ENCODE measurements around the gene GJB5. TPM values are rescaled to one million over a fixed set of nuclear protein-coding genes. Genes with fewer than 3 reads are reported as not detected.

GJB5 gene
- polyA plus RNA-seq (2013, experiment 1 of 2), result not detected
- polyA plus RNA-seq (2013, experiment 2 of 2), result not detected

DNA sequence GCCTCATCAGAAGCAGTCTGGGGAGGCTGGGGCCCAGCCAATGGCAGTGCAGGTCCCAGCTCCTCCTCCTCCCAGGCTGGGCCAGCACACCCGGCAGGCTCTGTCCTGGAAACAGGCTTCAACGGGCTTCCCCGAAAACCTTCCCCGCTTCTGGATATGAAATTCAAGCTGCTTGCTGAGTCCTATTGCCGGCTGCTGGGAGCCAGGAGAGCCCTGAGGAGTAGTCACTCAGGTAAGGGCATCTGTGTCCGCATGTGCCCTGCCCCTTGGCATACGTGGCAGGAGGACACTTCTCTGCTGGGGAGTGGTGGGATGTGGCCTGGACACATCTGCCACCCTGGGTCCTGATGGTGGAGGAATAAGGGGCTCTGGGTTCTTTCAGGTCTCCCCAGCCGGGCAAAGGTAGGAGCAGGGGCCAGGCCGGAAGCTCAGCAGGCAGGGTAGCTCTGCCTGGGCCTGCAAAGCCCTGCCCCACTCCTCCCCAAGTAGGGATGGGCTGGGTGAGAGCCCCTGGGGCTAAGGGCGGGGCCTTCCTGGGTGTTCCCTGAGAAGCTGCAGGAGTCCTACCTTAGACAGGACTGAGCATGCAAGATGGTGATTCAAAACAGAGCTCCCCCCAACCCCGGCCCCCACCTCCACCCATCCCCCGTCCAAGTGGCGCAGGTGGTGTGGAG, at the start of gene GJB5:
Gene GJB5, plus strand, starts transcription at position 84 of the 674 bp plus-strand sequence. CDS start 2,284 bp downstream, outside the sequence.
- H3K36me3 ChIP-seq (ENCODE audit: control insufficient read depth, insufficient read depth, low read length), result no peaks in the 10 kb centered on the region
- no peaks in the 10 kb centered on the region for H3K9me3 ChIP-seq (ENCODE audit: control insufficient read depth, low read length)
- 89 to 90% methylated on average over 4 to 9 of the region's 13 CpGs for WGBS, 2 experiments (ENCODE audit: insufficient coverage in 2 of 2)
- no peak within 1 kb of the TSS for H3K27ac ChIP-seq (ENCODE audit: low read depth, low read length, severe bottlenecking)
- peaks cover 8% of the 10 kb centered on the region for H3K4me1 ChIP-seq (ENCODE audit: control insufficient read depth, insufficient read depth, low read length, poor library complexity, severe bottlenecking)
- no peak within 1 kb of the TSS for H3K4me3 ChIP-seq (ENCODE audit: extremely low read depth, insufficient read depth, low read length, poor library complexity, severe bottlenecking)

DNA sequence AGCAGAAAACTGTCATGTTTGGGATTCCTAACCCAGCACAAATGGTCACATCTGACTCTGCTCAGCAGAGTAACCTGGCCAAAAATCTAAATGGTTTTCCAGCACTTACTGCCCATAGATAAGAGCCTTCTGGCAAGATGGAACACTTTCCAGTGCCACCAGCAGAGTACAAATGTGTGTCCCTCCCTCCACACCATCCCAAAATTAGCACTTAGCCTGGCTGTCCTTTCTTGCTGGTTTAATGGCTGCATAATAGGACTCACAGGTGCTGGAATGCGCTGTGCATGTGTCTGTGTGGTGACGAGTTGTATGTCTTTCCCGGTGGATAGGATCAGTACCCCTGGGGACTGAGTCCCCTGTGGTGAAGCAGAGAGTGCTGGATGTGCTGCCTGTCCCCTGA, 49.8 kb upstream of the GJB5 start:
- H3K4me3 ChIP-seq (ENCODE audit: extremely low read depth, insufficient read depth, low read length, poor library complexity, severe bottlenecking), result no peak overlapping the region
- no peak overlapping the region for H3K27ac ChIP-seq (ENCODE audit: low read depth, low read length, severe bottlenecking)
- no peaks in the 10 kb centered on the region for H3K4me1 ChIP-seq (ENCODE audit: control insufficient read depth, insufficient read depth, low read length, poor library complexity, severe bottlenecking)
- H3K9me3 ChIP-seq (ENCODE audit: control insufficient read depth, low read length), result no peaks in the 10 kb centered on the region
- 56% methylated on average over 3 of the region's 3 CpGs; no CpG with 5 or more reads in 1 of the 2 experiments for WGBS, 2 experiments (ENCODE audit: insufficient coverage in 2 of 2)
- no peaks in the 10 kb centered on the region for H3K36me3 ChIP-seq (ENCODE audit: control insufficient read depth, insufficient read depth, low read length)

DNA sequence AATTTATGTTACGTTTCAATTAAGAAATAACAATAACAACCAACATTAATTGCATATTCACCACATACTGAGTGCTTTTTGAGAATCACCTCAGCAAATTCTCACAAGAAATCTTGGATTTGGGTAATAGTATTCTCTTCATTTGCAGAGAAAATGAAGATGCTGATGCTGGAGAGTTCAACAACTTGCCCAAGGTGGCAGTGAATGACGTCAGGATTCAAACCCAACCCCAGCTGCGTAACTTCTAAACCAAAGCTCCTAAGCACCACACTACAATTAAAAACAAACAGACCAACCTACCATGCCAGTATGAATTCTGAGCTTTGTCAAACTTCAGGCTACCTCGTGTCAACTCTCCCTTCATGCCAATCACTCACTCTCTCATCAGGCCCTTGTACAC, 46.7 kb upstream of the GJB5 start:
- Histone ChIP-seq H3K27ac (ENCODE audit: low read depth, low read length, severe bottlenecking) (no peak overlapping the region), H3K9me3 (ENCODE audit: control insufficient read depth, low read length) (no peaks in the 10 kb centered on the region), H3K4me3 (ENCODE audit: extremely low read depth, insufficient read depth, low read length, poor library complexity, severe bottlenecking) (no peak overlapping the region), H3K4me1 (ENCODE audit: control insufficient read depth, insufficient read depth, low read length, poor library complexity, severe bottlenecking) (no peaks in the 10 kb centered on the region), H3K36me3 (ENCODE audit: control insufficient read depth, insufficient read depth, low read length) (no peaks in the 10 kb centered on the region)
- 89 to 92% methylated on average over 3 to 4 of the region's 4 CpGs for WGBS, 2 experiments (ENCODE audit: insufficient coverage in 2 of 2)

DNA sequence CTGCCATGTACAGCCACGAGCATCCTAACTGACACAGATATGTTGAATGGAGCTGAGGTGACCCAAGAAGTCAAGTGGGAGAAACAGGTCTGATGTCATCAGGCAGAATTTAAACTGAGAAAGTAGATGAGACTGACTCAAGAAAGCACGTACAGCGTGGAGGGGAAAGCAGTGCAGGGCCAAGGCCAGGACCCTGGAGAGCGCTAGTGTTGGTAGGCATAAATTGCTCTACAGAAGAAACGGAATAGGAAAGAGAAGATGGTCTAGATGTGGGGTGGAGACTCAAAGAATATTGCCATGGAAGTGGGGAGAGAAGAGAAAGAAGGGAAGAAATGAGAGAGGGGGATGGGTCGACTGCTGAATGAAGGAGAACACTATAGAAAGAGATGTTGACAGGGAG, 45.3 kb upstream of the GJB5 start:
- H3K36me3 ChIP-seq (ENCODE audit: control insufficient read depth, insufficient read depth, low read length), result no peaks in the 10 kb centered on the region
- H3K4me3 ChIP-seq (ENCODE audit: extremely low read depth, insufficient read depth, low read length, poor library complexity, severe bottlenecking), result no peak overlapping the region
- no peaks in the 10 kb centered on the region for H3K4me1 ChIP-seq (ENCODE audit: control insufficient read depth, insufficient read depth, low read length, poor library complexity, severe bottlenecking)
- H3K27ac ChIP-seq (ENCODE audit: low read depth, low read length, severe bottlenecking), result no peak overlapping the region
- whole genome bisulfite sequencing, 2 experiments (ENCODE audit: insufficient coverage in 2 of 2), result 41 to 47% methylated on average over 6 of the region's 6 CpGs
- H3K9me3 ChIP-seq (ENCODE audit: control insufficient read depth, low read length), result no peaks in the 10 kb centered on the region

DNA sequence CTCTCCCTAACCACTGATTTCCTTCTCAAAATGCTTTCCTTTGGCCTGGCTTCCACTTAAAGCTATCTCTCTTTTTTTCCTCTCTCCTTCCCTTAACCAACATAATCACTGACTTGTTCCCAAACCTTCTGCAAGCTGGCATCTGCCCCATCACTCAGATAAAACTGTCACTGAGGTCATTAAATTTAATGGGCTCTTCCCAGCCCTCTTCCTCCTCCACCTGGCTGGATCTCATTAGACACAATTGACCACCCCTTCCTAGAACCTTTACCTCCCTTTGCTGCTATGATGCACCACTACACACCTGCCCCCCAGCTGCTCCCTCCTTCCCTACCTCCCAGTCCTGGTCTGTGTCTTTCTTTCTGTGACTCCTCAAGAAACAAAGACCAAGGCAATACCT, 44.0 kb upstream of the GJB5 start:
- no peak overlapping the region for H3K27ac ChIP-seq (ENCODE audit: low read depth, low read length, severe bottlenecking)
- no peak overlapping the region for H3K4me3 ChIP-seq (ENCODE audit: extremely low read depth, insufficient read depth, low read length, poor library complexity, severe bottlenecking)
- no peaks in the 10 kb centered on the region for H3K4me1 ChIP-seq (ENCODE audit: control insufficient read depth, insufficient read depth, low read length, poor library complexity, severe bottlenecking)
- H3K9me3 ChIP-seq (ENCODE audit: control insufficient read depth, low read length), result no peaks in the 10 kb centered on the region
- no peaks in the 10 kb centered on the region for H3K36me3 ChIP-seq (ENCODE audit: control insufficient read depth, insufficient read depth, low read length)

DNA sequence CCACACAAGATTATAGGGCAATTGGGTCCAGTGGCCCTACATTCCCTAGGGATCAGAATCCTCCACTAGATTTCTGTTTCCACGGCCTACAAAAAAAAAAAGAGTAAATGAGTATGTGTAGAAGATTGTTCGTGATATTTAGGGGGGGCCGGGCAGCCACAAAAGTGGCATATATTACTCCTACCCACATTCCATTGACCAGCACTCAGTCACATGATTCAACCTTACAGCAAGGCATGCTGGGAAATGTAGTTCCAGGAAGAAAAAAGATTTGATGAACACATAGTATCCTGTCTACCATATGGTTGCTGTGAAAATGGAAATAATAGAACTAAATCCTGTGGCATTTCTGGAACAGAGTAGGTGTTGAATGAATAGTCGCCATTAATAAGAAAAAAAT, 43.4 kb upstream of the GJB5 start:
- no peak overlapping the region for H3K4me3 ChIP-seq (ENCODE audit: extremely low read depth, insufficient read depth, low read length, poor library complexity, severe bottlenecking)
- no peak overlapping the region for H3K27ac ChIP-seq (ENCODE audit: low read depth, low read length, severe bottlenecking)
- WGBS, 2 experiments (ENCODE audit: insufficient coverage in 2 of 2), result no CpG with 5 or more reads among the region's 4 CpGs
- H3K36me3 ChIP-seq (ENCODE audit: control insufficient read depth, insufficient read depth, low read length), result no peaks in the 10 kb centered on the region
- no peaks in the 10 kb centered on the region for H3K9me3 ChIP-seq (ENCODE audit: control insufficient read depth, low read length)
- no peaks in the 10 kb centered on the region for H3K4me1 ChIP-seq (ENCODE audit: control insufficient read depth, insufficient read depth, low read length, poor library complexity, severe bottlenecking)

DNA sequence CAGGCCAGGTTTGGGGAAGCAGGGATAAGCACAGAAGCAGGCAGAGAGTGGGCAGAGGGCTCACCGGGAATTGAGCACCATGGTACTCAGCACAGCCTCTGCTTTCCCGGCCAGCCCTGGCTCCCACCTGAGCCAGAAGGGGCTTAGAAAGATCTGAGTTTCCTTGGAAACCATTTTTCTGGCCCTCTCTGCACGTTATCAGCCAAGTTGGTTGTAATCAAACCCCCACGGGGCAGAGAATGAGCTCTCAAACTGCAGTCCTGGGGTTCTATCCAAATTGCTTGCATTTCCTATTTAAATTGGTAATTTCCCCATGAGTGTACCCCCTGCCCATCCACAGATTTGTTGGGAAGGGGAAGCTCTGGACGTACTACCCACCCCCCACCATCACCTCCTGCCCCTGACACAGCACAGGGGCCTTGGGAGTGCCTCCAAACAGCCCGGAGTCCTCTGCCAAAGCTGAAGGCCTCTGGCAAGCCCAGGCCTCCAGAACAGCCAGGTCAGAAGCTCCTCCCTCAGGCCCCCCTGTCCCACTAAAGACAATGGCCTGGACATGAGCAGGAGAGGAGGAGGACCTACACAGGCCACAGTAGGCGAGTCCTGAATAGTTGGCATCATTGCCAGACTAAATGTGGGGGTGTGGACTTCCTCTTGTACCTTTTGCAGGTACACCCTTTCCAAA, 42.7 kb upstream of the GJB5 start:
- Histone ChIP-seq H3K36me3 (ENCODE audit: control insufficient read depth, insufficient read depth, low read length) (no peaks in the 10 kb centered on the region), H3K4me3 (ENCODE audit: extremely low read depth, insufficient read depth, low read length, poor library complexity, severe bottlenecking) (no peak overlapping the region), H3K9me3 (ENCODE audit: control insufficient read depth, low read length) (no peaks in the 10 kb centered on the region), H3K27ac (ENCODE audit: low read depth, low read length, severe bottlenecking) (no peak overlapping the region), H3K4me1 (ENCODE audit: control insufficient read depth, insufficient read depth, low read length, poor library complexity, severe bottlenecking) (no peaks in the 10 kb centered on the region)
- 78 to 81% methylated on average over 5 to 7 of the region's 7 CpGs for WGBS, 2 experiments (ENCODE audit: insufficient coverage in 2 of 2)

DNA sequence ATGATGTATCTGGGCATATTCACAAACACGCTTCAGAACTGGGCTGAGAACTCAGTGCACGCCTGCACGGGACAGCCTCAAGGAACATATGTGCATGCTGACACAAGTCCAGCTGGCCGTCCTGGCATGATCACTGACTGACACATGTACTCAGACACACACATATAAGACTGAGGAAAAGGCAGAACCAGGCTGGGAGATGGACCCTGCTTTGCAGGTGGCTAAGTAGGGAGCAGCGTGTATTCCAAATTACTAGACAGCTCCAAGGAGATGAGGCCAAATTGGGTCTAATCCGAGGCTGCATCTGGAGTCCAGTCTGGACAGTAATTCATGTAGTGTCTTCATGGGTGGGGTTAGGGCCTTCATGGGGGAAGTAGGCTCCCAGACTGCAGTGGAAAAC, 41.4 kb upstream of the GJB5 start:
- Histone ChIP-seq H3K9me3 (ENCODE audit: control insufficient read depth, low read length) (no peaks in the 10 kb centered on the region), H3K4me1 (ENCODE audit: control insufficient read depth, insufficient read depth, low read length, poor library complexity, severe bottlenecking) (no peaks in the 10 kb centered on the region), H3K27ac (ENCODE audit: low read depth, low read length, severe bottlenecking) (no peak overlapping the region), H3K4me3 (ENCODE audit: extremely low read depth, insufficient read depth, low read length, poor library complexity, severe bottlenecking) (no peak overlapping the region), H3K36me3 (ENCODE audit: control insufficient read depth, insufficient read depth, low read length) (no peaks in the 10 kb centered on the region)
- 71 to 84% methylated on average over 3 to 5 of the region's 6 CpGs for WGBS, 2 experiments (ENCODE audit: insufficient coverage in 2 of 2)

DNA sequence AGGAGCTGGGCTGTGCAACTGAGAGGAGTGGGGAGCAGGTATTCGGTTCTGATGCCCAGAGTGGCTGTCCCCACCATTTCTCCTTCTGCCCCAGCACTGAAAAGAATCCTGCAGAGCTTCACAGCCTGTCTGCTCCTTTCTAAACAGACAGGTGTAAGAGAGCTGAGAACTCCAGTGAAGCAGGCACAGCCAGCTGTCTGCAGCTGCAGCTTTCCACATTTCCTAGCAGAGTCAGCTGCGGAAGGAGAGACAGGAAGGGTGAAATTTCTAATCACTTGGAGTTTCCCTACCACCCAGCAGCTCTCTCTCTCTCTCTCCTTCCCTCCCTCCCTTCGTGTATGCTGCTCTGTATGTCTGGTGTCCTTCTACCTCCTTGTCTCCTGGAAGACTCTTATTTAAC, 40.5 kb upstream of the GJB5 start:
- 49 to 63% methylated on average over 2 of the region's 3 CpGs for WGBS, 2 experiments (ENCODE audit: insufficient coverage in 2 of 2)

DNA sequence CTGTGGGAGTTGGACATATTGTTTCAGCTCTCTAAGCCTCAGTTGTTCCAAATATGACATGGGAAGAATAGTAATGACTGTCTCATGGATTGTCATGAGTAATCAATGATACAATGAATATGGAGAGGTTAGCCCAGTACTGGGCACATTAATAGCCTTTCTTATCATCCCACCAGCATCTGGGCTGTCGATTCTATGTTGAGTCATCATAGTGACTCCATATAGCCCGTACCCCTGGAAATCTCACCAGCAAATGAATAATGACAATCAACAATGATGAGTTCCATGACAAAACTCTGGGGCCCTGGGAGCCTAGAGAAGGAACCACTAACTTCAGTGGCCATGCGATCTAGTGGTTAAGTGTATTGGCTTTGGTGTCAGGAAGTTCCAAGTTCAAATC, 39.7 kb upstream of the GJB5 start:
- 89 to 93% methylated on average over 1 to 2 of the region's 3 CpGs for WGBS, 2 experiments (ENCODE audit: insufficient coverage in 2 of 2)
- Histone ChIP-seq H3K4me3 (ENCODE audit: extremely low read depth, insufficient read depth, low read length, poor library complexity, severe bottlenecking) (no peak overlapping the region), H3K27ac (ENCODE audit: low read depth, low read length, severe bottlenecking) (no peak overlapping the region), H3K36me3 (ENCODE audit: control insufficient read depth, insufficient read depth, low read length) (no peaks in the 10 kb centered on the region), H3K9me3 (ENCODE audit: control insufficient read depth, low read length) (no peaks in the 10 kb centered on the region), H3K4me1 (ENCODE audit: control insufficient read depth, insufficient read depth, low read length, poor library complexity, severe bottlenecking) (no peaks in the 10 kb centered on the region)

More for the DNA sequence above, 40.5 kb upstream of the GJB5 start:
- Histone ChIP-seq H3K27ac (ENCODE audit: low read depth, low read length, severe bottlenecking) (no peak overlapping the region), H3K4me1 (ENCODE audit: control insufficient read depth, insufficient read depth, low read length, poor library complexity, severe bottlenecking) (no peaks in the 10 kb centered on the region), H3K36me3 (ENCODE audit: control insufficient read depth, insufficient read depth, low read length) (no peaks in the 10 kb centered on the region), H3K9me3 (ENCODE audit: control insufficient read depth, low read length) (no peaks in the 10 kb centered on the region), H3K4me3 (ENCODE audit: extremely low read depth, insufficient read depth, low read length, poor library complexity, severe bottlenecking) (no peak overlapping the region)

DNA sequence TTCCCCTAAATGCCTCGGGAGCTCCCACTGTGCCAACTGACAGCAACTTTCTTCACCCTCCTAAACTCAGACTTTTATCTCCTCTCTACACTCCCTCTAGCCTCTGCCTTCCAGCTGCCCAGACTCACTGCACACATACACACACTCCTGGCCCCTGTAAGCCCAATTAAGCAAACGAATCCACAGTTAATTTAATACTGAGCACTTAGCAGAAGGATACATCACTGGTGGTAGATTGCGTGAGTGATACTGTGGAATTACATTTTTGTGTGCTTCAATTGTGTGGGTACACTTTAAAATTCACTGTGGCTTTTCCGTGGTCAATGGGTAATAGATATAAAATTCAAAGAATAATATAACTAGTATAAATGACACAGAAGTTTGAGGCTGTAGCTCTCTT, 33.6 kb upstream of the GJB5 start:
- no peaks in the 10 kb centered on the region for H3K9me3 ChIP-seq (ENCODE audit: control insufficient read depth, low read length)
- no peak overlapping the region for H3K27ac ChIP-seq (ENCODE audit: low read depth, low read length, severe bottlenecking)
- H3K36me3 ChIP-seq (ENCODE audit: control insufficient read depth, insufficient read depth, low read length), result no peaks in the 10 kb centered on the region
- H3K4me3 ChIP-seq (ENCODE audit: extremely low read depth, insufficient read depth, low read length, poor library complexity, severe bottlenecking), result no peak overlapping the region
- no peaks in the 10 kb centered on the region for H3K4me1 ChIP-seq (ENCODE audit: control insufficient read depth, insufficient read depth, low read length, poor library complexity, severe bottlenecking)
- 81 to 100% methylated on average over 1 of the region's 4 CpGs for WGBS, 2 experiments (ENCODE audit: insufficient coverage in 2 of 2)

Data from mesodermal cell (in vitro differentiated cells).